GM19025 (cell line): ENCODE data around the gene BMP6.
"Not testable (repeated sequence)": the region's sequence is repeated elsewhere in the genome, so short reads cannot be mapped to it uniquely, and the experiment has no call there.

Experiments used
- ATAC-seq: cut with Tn5 transposase; IDR thresholded peaks from one replicate; pipeline ENCODE4 v1.9.1; 2021; ENCODE audit warnings: mild to moderate bottlenecking, low read depth, moderate library complexity; ENCODE audit not compliant: unreplicated experiment

The BMP6 gene

GRCh38 chr6:7785243-7786035 is 59.5 kb downstream of the BMP6 start:
- ATAC-seq = no peak

- ATAC-seq = no peak
These were observed 60.3 kb downstream of the BMP6 start for GRCh38 chr6:7786214-7786661.

- no peak for ATAC-seq
These were observed 61.3 kb downstream of the BMP6 start for GRCh38 chr6:7787137-7787608.

GRCh38 chr6:7787731-7788130 is 61.8 kb downstream of the BMP6 start:
- no peak for ATAC-seq

GRCh38 chr6:7794509-7794908 is 68.6 kb downstream of the BMP6 start:
- no peak for ATAC-seq

- no peak for ATAC-seq
These were observed 71.5 kb downstream of the BMP6 start for GRCh38 chr6:7797386-7797785.

- ATAC-seq = no peak
These were observed 72.9 kb downstream of the BMP6 start for GRCh38 chr6:7798751-7799150.

GRCh38 chr6:7802662-7803061 is 76.8 kb downstream of the BMP6 start:
- ATAC-seq = no peak

- no peak for ATAC-seq
These were observed 77.3 kb downstream of the BMP6 start for GRCh38 chr6:7803214-7803613.

- ATAC-seq = no peak
These were observed 79.4 kb downstream of the BMP6 start for GRCh38 chr6:7805078-7805849.

GRCh38 chr6:7805850-7806214 is 79.9 kb downstream of the BMP6 start:
- no peak for ATAC-seq

- ATAC-seq = no peak
These were observed 80.8 kb downstream of the BMP6 start for GRCh38 chr6:7806711-7807110.

- ATAC-seq = no peak
These were observed 83.4 kb downstream of the BMP6 start for GRCh38 chr6:7809346-7809745.

- ATAC-seq = no peak
These were observed 85.5 kb downstream of the BMP6 start for GRCh38 chr6:7811441-7811840.

GRCh38 chr6:7812623-7813022 is 86.7 kb downstream of the BMP6 start:
- ATAC-seq = no peak

GRCh38 chr6:7813193-7813592 is 87.3 kb downstream of the BMP6 start:
- no peak for ATAC-seq

- ATAC-seq = no peak
These were observed 87.8 kb downstream of the BMP6 start for GRCh38 chr6:7813704-7814103.

- ATAC-seq = no peak
These were observed 89.8 kb downstream of the BMP6 start for GRCh38 chr6:7815716-7816115.

GRCh38 chr6:7817184-7817583 is 91.3 kb downstream of the BMP6 start:
- ATAC-seq = not testable (repeated sequence)

GRCh38 chr6:7818257-7819214 is 92.6 kb downstream of the BMP6 start:
- ATAC-seq = no peak
